Activated CD4-positive, alpha-beta T cell treated with anti-CD3 and anti-CD28 coated beads for 36 hours (primary cell): ENCODE results near the gene CALHM4. TPM values are rescaled to one million over a fixed set of nuclear protein-coding genes. Genes with fewer than 3 reads are reported as not detected.

Experiments used
- ATAC-seq: fragments of 200-7000 bp; cut with Tn5 transposase; one replicate; pipeline ENCODE4 v1.10.0; 2021; ENCODE audit warnings: mild to moderate bottlenecking, moderate library complexity
- CTCF ChIA-PET: fragments of 350-600 bp; sonication (Branson Sonifier 250); formaldehyde crosslinking; loops from one replicate; lab custom pipeline; 2021; ENCODE audit warnings: antibody characterized with exemption; lab: Charles Lee
- POLR2A ChIA-PET: fragments of 350-600 bp; sonication (Branson Sonifier 250); formaldehyde crosslinking; loops from one replicate; lab custom pipeline; 2021; ENCODE audit warnings: antibody characterized with exemption, inconsistent platforms; lab: Charles Lee
- DNase-seq: peaks from one replicate; pipeline ENCODE4 v3.0.0-alpha.2; 2020
- H3K27ac Mint-ChIP-seq: one replicate; pipeline ENCODE4 v1.8.0; 2021; ENCODE audit warnings: mixed read lengths
- H3K27me3 Mint-ChIP-seq: one replicate; pipeline ENCODE4 v1.8.0; 2021; ENCODE audit warnings: mixed read lengths
- H3K36me3 Mint-ChIP-seq: one replicate; pipeline ENCODE4 v1.8.0; 2021; ENCODE audit warnings: low read depth, mixed read lengths
- H3K4me1 Mint-ChIP-seq: one replicate; pipeline ENCODE4 v1.8.0; 2021; ENCODE audit warnings: mixed read lengths
- H3K4me3 Mint-ChIP-seq: one replicate; pipeline ENCODE4 v1.8.0; 2021; ENCODE audit warnings: mild to moderate bottlenecking, moderate library complexity, mixed read lengths
- H3K9me3 Mint-ChIP-seq: one replicate; pipeline ENCODE4 v1.8.0; 2021; ENCODE audit warnings: low read depth, mixed read lengths
- intact Hi-C, 2 experiments: fragments of 100-400 bp; cut with DNase I in 1 of 2; cut with micrococcal nuclease in 1 of 2; formaldehyde crosslinking; loops; one replicate each; pipeline versions ENCODE4 v1.14.2 to v1.15.1; 2022 to 2024; cut with DNase I, micrococcal nuclease
- total RNA-seq, 2 experiments: library from RNA; stranded (reverse); gene quantifications; one replicate each; pipeline ENCODE4 v1.2.3, GENCODE V29; 2021

Gene CALHM4
- total RNA-seq, 2 experiments from 2014 or later, result not detected

DNA sequence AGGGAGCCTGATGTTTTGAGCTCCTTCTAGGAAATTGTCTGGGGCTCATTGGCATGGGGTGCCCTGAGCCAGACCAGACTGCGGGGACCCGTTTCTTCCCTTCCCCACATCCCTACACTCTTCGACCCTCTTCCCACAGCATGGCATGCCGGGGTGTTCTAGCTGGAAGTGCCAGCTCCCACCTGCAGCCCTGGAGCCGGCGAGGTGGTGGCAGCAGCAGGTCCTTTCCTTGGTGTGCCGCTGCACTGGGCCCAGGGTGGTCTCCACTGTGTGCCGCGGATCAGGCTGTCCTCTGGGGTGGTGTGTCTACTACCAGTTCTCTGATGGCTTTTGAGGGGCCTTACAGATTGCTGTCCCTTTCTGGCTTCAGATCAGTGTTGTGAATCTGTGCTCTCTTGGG, 10.3 kb downstream of the CALHM4 start:
- CTCF ChIA-PET, result interaction anchor here (0.6 to 4.0 kb wide), 14 partner anchors 9 to 347 kb away, joined by 3 to 38 read pairs (median 5); partner anchors contain the start of gene CALHM4
- no peaks in the 10 kb centered on the region for H3K9me3 Mint-ChIP-seq
- peaks cover 11% of the 10 kb centered on the region for H3K27me3 Mint-ChIP-seq
- H3K27ac Mint-ChIP-seq, result no peak overlapping the region
- no peak overlapping the region for H3K4me3 Mint-ChIP-seq
- intact Hi-C loops, result no loop called here
- ATAC-seq, result no peak
- POLR2A ChIA-PET, result no interaction called here
- H3K36me3 Mint-ChIP-seq, result no peaks in the 10 kb centered on the region
- peaks cover 2% of the 10 kb centered on the region for H3K4me1 Mint-ChIP-seq
- no peak for DNase-seq

DNA sequence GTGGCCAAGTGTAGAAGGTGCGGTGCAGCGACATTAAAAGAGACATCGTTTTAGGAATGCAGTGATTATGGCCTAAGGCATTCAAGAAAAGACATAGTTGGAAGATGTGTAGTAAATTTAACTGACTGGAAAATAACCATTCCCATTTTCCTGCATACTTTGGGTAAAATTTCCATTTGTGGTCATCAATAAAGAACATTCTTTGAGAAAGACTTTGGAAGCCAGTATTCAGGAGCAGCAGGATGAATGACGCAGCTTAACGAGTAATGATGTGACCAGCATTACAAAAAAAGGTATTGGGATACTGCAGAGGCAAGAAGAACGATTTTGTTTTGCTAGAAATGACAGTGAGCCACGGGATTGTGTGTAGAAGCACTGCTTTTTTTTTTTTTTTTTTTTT, 10.8 kb downstream of the CALHM4 start:
- Mint-ChIP-seq H3K9me3 (no peaks in the 10 kb centered on the region), H3K27ac (no peak overlapping the region), H3K4me1 (peaks cover 7% of the 10 kb centered on the region), H3K36me3 (no peaks in the 10 kb centered on the region), H3K4me3 (no peak overlapping the region), H3K27me3 (peaks cover 11% of the 10 kb centered on the region)
- DNase-seq (no peak), ATAC-seq (no peak)
- ChIA-PET CTCF (interaction anchor here (1.0 to 4.0 kb wide), 7 partner anchors 10 to 277 kb away, joined by 3 to 38 read pairs (median 10); partner anchors contain the start of gene CALHM4), POLR2A (no interaction called here)
- intact Hi-C loops, result no loop called here

DNA sequence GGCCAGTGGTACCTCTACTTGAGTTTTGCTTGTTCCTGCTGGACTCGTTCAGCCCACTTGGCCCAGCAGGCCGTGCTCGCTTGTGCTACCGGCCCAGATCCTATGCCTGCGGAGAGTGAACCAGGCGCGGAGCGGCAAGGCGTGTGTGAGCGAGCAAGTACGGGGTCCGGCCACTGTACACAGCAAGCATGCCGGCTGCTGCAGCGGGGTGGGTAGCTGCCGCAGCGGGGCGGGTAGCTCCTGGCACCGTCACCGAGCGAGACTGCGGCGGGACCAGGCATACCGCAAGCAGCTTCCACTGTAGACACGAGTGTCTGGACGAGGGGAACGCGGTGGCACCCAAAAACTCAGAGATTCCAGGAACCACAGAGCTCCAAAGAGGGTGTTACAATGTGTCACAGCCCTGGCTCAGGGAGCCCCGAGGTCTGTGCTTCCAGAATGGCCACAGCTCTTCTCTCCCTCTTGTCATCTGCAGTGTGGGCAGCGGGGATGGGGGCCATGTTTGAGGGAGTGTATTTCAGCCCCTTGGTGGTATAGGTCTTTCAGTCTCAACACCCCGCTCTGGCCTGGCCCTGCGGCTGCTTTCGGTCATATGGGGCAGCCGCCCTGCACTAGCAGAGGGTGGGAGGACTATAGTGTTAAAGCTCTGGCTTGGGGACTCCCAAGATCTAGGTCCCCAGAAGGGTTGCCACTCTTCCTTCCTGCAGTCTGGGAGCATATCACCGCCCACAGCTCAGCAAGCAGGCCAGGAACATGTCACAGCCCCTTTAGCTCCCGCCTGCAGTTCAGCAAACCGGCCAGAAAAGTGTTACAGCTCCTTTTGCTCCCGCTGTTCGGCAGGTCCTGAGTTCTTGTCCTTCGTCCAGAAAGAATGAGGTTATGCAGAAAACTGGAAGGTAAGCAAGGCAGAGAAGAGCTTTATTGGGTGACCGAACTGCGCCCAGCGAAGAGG, 11.6 kb downstream of the CALHM4 start:
- CTCF ChIA-PET, result interaction anchor here (0.8 to 4.0 kb wide), 9 partner anchors 10 to 297 kb away, joined by 3 to 38 read pairs (median 3); no protein-coding TSS in a partner anchor
- DNase-seq (peak; percentile 38), ATAC-seq (peak; percentile 15)
- no peak overlapping the region for H3K4me3 Mint-ChIP-seq
- H3K27me3 Mint-ChIP-seq, result peaks cover 11% of the 10 kb centered on the region
- peaks cover 15% of the 10 kb centered on the region for H3K4me1 Mint-ChIP-seq
- H3K27ac Mint-ChIP-seq, result no peak overlapping the region
- POLR2A ChIA-PET, result no interaction called here
- H3K36me3 Mint-ChIP-seq, result no peaks in the 10 kb centered on the region
- intact Hi-C loops, result no loop called here
- H3K9me3 Mint-ChIP-seq, result no peaks in the 10 kb centered on the region

GRCh38 chr6:116568111-116568510, 14.6 kb downstream of the CALHM4 start:
- Mint-ChIP-seq H3K9me3 (no peaks in the 10 kb centered on the region), H3K27ac (no peak overlapping the region), H3K27me3 (peaks cover 9% of the 10 kb centered on the region), H3K4me3 (no peak overlapping the region), H3K36me3 (no peaks in the 10 kb centered on the region), H3K4me1 (peaks cover 20% of the 10 kb centered on the region)
- intact Hi-C loops, result no loop called here
- CTCF ChIA-PET, result interaction anchor here (0.6 kb wide), 1 partner anchor 10 kb away, joined by 3 read pairs; no protein-coding TSS in a partner anchor
- POLR2A ChIA-PET, result interaction anchor here (0.7 kb wide), 1 partner anchor 9 kb away, joined by 3 read pairs; no protein-coding TSS in a partner anchor
- ATAC-seq (no peak), DNase-seq (no peak)

GRCh38 chr6:116568821-116569755, 15.5 kb downstream of the CALHM4 start:
- intact Hi-C loops, result no loop called here
- CTCF ChIA-PET, result no interaction called here
- no peak overlapping the region for H3K27ac Mint-ChIP-seq

DNA sequence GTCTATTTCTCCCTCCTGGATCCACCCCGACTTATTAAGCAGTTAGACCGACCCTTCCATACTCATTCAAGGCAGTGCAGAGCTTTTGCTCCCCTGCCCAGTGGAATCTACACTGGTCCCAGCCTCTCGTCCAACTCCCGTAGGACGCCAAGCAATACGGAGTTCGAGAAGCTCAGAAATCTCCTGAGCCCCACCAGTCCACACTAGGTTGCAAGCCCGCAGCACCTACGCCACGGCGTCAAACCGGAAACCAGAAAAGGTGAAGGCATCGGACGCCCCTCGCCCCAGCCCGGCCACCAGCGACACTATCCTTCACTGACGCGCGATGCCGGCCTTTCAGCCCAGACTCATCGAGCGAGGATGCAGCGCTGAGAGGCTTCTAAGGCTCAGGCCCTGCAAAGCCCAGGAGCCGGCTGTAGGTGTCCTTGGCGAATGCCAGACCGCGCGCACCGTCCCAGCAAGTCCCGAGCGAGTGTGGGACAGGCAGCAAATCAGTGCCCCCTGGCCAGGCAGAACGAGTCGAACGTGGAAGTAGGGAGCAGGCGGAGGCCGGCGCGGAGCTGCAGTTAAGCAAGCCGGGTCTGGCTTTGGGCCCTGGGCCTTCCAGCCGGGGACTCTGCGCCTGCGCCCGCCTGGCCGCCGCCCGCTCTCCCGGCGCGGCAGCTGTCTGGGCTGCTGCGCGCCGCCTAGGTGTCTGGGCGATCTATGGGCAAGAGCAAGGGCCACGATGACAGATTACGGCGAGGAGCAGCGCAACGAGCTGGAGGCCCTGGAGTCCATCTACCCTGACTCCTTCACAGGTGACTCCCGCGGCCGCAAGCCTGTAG, 17.5 kb downstream of the CALHM4 start, which contains the start of gene RWDD1:
Gene RWDD1, plus strand, starts transcription at position 649 of the 827 bp plus-strand sequence. Its CDS starts 79 bp downstream, at position 728.
- POLR2A ChIA-PET, result interaction anchor here (0.6 to 1.3 kb wide), 5 partner anchors 20 to 879 kb away, joined by 3 to 7 read pairs (median 5); partner anchors contain the start of genes KPNA5 and TSPYL1
- CTCF ChIA-PET, result interaction anchor here (0.6 to 3.2 kb wide), 14 partner anchors 8 to 949 kb away, joined by 3 to 26 read pairs (median 4); no protein-coding TSS in a partner anchor

More at GRCh38 chr6:116568821-116569755, 15.5 kb downstream of the CALHM4 start:
- peaks cover 4% of the 10 kb centered on the region for H3K36me3 Mint-ChIP-seq
- POLR2A ChIA-PET, result interaction anchor here (0.7 kb wide), 1 partner anchor 10 kb away, joined by 3 read pairs; no protein-coding TSS in a partner anchor
- peak overlapping the region; percentile 1 for H3K4me3 Mint-ChIP-seq
- no peak for DNase-seq
- peaks cover 29% of the 10 kb centered on the region for H3K4me1 Mint-ChIP-seq
- no peaks in the 10 kb centered on the region for H3K9me3 Mint-ChIP-seq
- H3K27me3 Mint-ChIP-seq, result peaks cover 3% of the 10 kb centered on the region
- ATAC-seq, result no peak

DNA sequence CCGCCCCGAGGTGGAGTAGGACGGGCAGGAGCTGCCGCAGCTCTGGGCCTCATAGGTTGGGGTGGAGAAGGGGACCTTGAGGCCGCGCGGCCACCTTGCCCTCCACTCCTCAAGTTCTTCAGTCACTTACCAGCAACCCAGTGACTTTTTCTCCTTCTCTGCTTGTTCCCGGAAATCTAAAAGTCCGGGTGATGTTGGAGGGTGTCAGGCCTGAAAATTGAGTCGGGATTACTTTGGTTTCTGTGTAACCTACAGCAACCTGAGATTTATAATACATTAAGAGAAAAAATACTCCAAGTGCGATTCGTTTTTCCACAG, 18.1 kb downstream of the CALHM4 start:
- no peaks in the 10 kb centered on the region for H3K27me3 Mint-ChIP-seq
- ChIA-PET CTCF (interaction anchor here (0.6 to 3.2 kb wide), 12 partner anchors 9 to 948 kb away, joined by 3 to 26 read pairs (median 4); no protein-coding TSS in a partner anchor), POLR2A (interaction anchor here (0.6 to 1.3 kb wide), 5 partner anchors 20 to 878 kb away, joined by 3 to 7 read pairs (median 5); partner anchors contain the start of genes KPNA5 and TSPYL1)
- peak overlapping the region; percentile 94 for H3K27ac Mint-ChIP-seq
- peaks cover 19% of the 10 kb centered on the region for H3K36me3 Mint-ChIP-seq
- H3K4me1 Mint-ChIP-seq, result peaks cover 44% of the 10 kb centered on the region
- H3K9me3 Mint-ChIP-seq, result no peaks in the 10 kb centered on the region
- intact Hi-C loops, result loop anchor here (1.0 to 5.0 kb wide), 13 partner anchors 45 to 1103 kb away; partner anchors contain the start of genes KPNA5 (in 2 of the 2), RSPH4A (in 2 of the 2), TSPYL1 (in 2 of the 2) and ZUP1 (in 2 of the 2)
- ATAC-seq, result no peak
- DNase-seq, result no peak
- H3K4me3 Mint-ChIP-seq, result peak overlapping the region; percentile 94

More for the DNA sequence above, 17.5 kb downstream of the CALHM4 start, which contains the start of gene RWDD1:
- Mint-ChIP-seq H3K4me3 (peak within 1 kb of the TSS; percentile 94), H3K36me3 (peaks cover 13% of the 10 kb centered on the region), H3K27ac (peak within 1 kb of the TSS; percentile 98), H3K4me1 (peaks cover 39% of the 10 kb centered on the region), H3K27me3 (no peaks in the 10 kb centered on the region), H3K9me3 (no peaks in the 10 kb centered on the region)
- ATAC-seq, result peak; percentile 89
- peak; percentile 99 for DNase-seq
- intact Hi-C loops, result loop anchor here (1.0 to 5.0 kb wide), 13 partner anchors 45 to 1104 kb away; partner anchors contain the start of genes KPNA5 (in 2 of the 2), RSPH4A (in 2 of the 2), TSPYL1 (in 2 of the 2) and ZUP1 (in 2 of the 2)

GRCh38 chr6:116572162-116572561, 18.6 kb downstream of the CALHM4 start:
- peaks cover 46% of the 10 kb centered on the region for H3K4me1 Mint-ChIP-seq
- peaks cover 21% of the 10 kb centered on the region for H3K36me3 Mint-ChIP-seq
- no peaks in the 10 kb centered on the region for H3K9me3 Mint-ChIP-seq
- peak; percentile 26 for DNase-seq
- H3K27me3 Mint-ChIP-seq, result no peaks in the 10 kb centered on the region
- ChIA-PET CTCF (interaction anchor here (0.6 to 3.2 kb wide), 13 partner anchors 9 to 948 kb away, joined by 3 to 26 read pairs (median 4); no protein-coding TSS in a partner anchor), POLR2A (interaction anchor here (0.7 to 1.3 kb wide), 2 partner anchors 109 to 191 kb away, joined by 5 read pairs; partner anchors contain the start of gene KPNA5)
- no peak for ATAC-seq
- H3K4me3 Mint-ChIP-seq, result peak overlapping the region; percentile 94
- peak overlapping the region; percentile 94 for H3K27ac Mint-ChIP-seq
- intact Hi-C loops, result loop anchor here in 1 of 2 experiments (5.0 kb wide), 1 partner anchor 95 kb away; the partner anchor contains the start of gene ZUP1

- ATAC-seq, result no peak
- H3K27ac Mint-ChIP-seq, result no peak overlapping the region
- H3K9me3 Mint-ChIP-seq, result no peaks in the 10 kb centered on the region
- CTCF ChIA-PET, result interaction anchor here (1.0 kb wide), 1 partner anchor 91 kb away, joined by 3 read pairs; no protein-coding TSS in a partner anchor
- H3K4me1 Mint-ChIP-seq, result peaks cover 49% of the 10 kb centered on the region
- POLR2A ChIA-PET, result no interaction called here
- no peak overlapping the region for H3K4me3 Mint-ChIP-seq
- intact Hi-C loops, result no loop called here
- no peak for DNase-seq
- no peaks in the 10 kb centered on the region for H3K27me3 Mint-ChIP-seq
- peaks cover 31% of the 10 kb centered on the region for H3K36me3 Mint-ChIP-seq
Observed at GRCh38 chr6:116575227-116575626, 21.7 kb downstream of the CALHM4 start.
